ENCODE measurements around the gene CPNE4.

DNA sequence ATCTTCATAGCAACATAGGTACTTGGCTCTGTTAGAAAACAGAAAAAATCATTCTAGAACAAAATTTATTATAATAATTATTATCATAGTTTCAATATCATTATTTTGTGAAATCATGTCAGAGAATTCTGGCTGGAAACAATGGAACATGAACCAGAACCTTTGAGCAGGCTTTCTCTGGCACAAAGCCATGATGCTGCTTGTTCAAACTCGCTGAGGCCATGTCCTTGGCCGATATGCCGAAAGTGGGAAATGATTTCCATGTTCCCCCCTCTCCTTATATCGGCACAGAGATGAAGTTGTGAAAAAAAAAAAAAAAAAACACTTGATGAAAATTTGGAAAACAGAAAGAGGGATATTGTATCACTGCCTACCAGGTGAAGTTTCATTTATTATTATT, 483.1 kb downstream of the CPNE4 start:
- TF ChIP-seq POLR2A (IDR thresholded peaks at IDR 0.05; ENCODE audit: low read length) (no peak), GATA1 (IDR thresholded peaks at IDR 0.05; ENCODE audit: low read depth, low read length) (no peak)

Data from erythroblast (primary cell).